ENCODE measurements around the gene FGGY.

DNA sequence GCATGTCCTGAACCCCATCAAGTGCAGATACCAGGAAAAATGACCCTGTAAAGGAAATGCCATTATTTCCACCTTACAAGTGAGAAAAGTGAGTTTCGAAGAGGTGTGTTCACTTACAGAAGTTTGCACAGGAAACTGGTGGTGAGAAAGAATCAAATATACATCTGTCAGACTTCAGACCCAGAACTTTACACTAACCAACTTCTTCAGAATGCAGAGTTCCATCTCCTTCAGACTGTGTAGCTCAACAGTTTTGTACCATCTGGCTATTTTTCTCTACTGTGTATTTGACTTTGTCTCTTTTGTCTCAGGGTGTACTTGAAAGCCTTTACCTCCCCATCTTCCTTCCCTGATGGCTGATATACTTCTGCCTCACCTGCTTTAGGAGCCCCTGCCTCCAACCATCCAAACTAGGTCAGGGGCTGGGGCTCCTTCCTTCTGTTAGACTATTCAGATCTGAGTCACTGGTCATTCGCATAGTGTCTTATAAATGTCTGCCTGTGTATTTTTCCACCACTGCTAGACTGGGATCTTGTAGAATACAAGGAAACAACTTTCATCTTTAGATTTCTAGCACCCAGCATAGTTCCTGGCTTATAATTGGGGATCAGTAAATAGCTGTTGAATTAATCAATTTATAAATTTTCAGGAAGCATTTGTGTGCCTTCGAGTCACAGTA is 247.9 kb downstream of the FGGY start:
- TF ChIP-seq, protein P1, sequence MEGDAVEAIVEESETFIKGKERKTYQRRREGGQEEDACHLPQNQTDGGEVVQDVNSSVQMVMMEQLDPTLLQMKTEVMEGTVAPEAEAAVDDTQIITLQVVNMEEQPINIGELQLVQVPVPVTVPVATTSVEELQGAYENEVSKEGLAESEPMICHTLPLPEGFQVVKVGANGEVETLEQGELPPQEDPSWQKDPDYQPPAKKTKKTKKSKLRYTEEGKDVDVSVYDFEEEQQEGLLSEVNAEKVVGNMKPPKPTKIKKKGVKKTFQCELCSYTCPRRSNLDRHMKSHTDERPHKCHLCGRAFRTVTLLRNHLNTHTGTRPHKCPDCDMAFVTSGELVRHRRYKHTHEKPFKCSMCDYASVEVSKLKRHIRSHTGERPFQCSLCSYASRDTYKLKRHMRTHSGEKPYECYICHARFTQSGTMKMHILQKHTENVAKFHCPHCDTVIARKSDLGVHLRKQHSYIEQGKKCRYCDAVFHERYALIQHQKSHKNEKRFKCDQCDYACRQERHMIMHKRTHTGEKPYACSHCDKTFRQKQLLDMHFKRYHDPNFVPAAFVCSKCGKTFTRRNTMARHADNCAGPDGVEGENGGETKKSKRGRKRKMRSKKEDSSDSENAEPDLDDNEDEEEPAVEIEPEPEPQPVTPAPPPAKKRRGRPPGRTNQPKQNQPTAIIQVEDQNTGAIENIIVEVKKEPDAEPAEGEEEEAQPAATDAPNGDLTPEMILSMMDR (IDR thresholded peaks at IDR 0.05; ENCODE audit: borderline replicate concordance, extremely low read depth, low read length, poor library complexity, severe bottlenecking) = no peak
- TF ChIP-seq EZH2 (IDR thresholded peaks at IDR 0.05; ENCODE audit: borderline replicate concordance, low read depth, low read length, severe bottlenecking) = no peak

Data from DND-41 (cell line).